CD4-positive, alpha-beta T cell treated with Interleukin-12 subunit alpha and Interleukin-12 subunit beta, for 1 hour (primary cell): ENCODE data around the gene CHAT.

ENCODE experiments used
- DNase-seq: peaks from one replicate; pipeline ENCODE4 v3.0.0-alpha.2; 2020

The CHAT gene

GRCh38 chr10:49613882-49614241 lies at the start of gene CHAT:
Gene CHAT, plus strand, starts transcription at chr10:49614037. Its CDS starts 153 bp downstream, at chr10:49614190.
- DNase-seq, result no peak

GRCh38 chr10:49564461-49565009 lies 49.3 kb upstream of the CHAT start:
- DNase-seq, result no peak

- no peak for DNase-seq
Observed at GRCh38 chr10:49567810-49568209, 46.0 kb upstream of the CHAT start.

GRCh38 chr10:49568235-49568634 lies 45.6 kb upstream of the CHAT start:
- DNase-seq, result no peak

- no peak for DNase-seq
Observed at GRCh38 chr10:49569031-49569631, 44.7 kb upstream of the CHAT start.

- DNase-seq, result no peak
Observed at GRCh38 chr10:49571388-49571787, 42.4 kb upstream of the CHAT start.

- DNase-seq, result no peak
Observed at GRCh38 chr10:49572594-49573114, 41.2 kb upstream of the CHAT start.

- no peak for DNase-seq
Observed at GRCh38 chr10:49575489-49576072, 38.3 kb upstream of the CHAT start.

- no peak for DNase-seq
Observed at GRCh38 chr10:49577182-49577925, 36.5 kb upstream of the CHAT start.

- DNase-seq, result no peak
Observed at GRCh38 chr10:49578392-49578791, 35.4 kb upstream of the CHAT start.

GRCh38 chr10:49579621-49580020 lies 34.2 kb upstream of the CHAT start:
- no peak for DNase-seq

GRCh38 chr10:49585387-49585786 lies 28.4 kb upstream of the CHAT start:
- no peak for DNase-seq

- no peak for DNase-seq
Observed at GRCh38 chr10:49587981-49588380, 25.9 kb upstream of the CHAT start.

GRCh38 chr10:49592726-49593563 lies 20.9 kb upstream of the CHAT start:
- peak; percentile 49 for DNase-seq

- DNase-seq, result no peak
Observed at GRCh38 chr10:49593564-49593875, 20.3 kb upstream of the CHAT start.

- DNase-seq, result no peak
Observed at GRCh38 chr10:49593998-49594397, 19.8 kb upstream of the CHAT start.

- peak; percentile 30 for DNase-seq
Observed at GRCh38 chr10:49594594-49594993, 19.2 kb upstream of the CHAT start.

GRCh38 chr10:49595003-49595712 lies 18.7 kb upstream of the CHAT start:
- no peak for DNase-seq

- no peak for DNase-seq
Observed at GRCh38 chr10:49595713-49596492, 17.9 kb upstream of the CHAT start.

GRCh38 chr10:49596493-49596809 lies 17.4 kb upstream of the CHAT start:
- DNase-seq, result no peak

GRCh38 chr10:49596836-49597235 lies 17.0 kb upstream of the CHAT start:
- DNase-seq, result no peak
